Stimulated activated CD4-positive, alpha-beta T cell treated with anti-CD3 and anti-CD28 coated beads, TNF-alpha, amount 100 ng/mL, for 4 hours (primary cell): Measurements from ENCODE around the gene PEX14.
A peak's percentile ranks its signal among the peaks of the same experiment; 100 is the strongest.
"Not testable (repeated sequence)": the region's sequence is repeated elsewhere in the genome, so short reads cannot be mapped to it uniquely, and the experiment has no call there.

Experiments
- DNase-seq, 3 experiments: peaks; one replicate each; pipeline ENCODE4 v3.0.0-alpha.2; 2020; ENCODE audit warnings: low read depth in 3 of 3

The PEX14 gene

DNA sequence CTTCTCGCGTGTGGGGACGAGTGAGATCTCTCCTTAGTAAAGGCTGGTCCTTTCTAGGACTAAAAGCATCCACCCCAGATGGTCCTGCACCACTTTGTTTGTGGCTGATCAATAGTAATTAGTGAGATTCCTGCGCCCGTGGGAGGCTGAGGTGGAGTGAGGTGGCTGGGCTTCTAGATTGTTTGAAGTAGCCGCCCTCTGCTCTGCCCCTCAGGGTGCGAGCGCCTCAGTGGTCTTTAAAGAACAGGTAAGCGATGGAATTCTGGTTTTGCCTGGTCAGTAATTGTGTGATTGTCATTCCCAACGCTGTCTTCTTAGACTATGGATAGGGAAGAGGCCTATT lies 20.7 kb downstream of the PEX14 start:
- no peak for DNase-seq

DNA sequence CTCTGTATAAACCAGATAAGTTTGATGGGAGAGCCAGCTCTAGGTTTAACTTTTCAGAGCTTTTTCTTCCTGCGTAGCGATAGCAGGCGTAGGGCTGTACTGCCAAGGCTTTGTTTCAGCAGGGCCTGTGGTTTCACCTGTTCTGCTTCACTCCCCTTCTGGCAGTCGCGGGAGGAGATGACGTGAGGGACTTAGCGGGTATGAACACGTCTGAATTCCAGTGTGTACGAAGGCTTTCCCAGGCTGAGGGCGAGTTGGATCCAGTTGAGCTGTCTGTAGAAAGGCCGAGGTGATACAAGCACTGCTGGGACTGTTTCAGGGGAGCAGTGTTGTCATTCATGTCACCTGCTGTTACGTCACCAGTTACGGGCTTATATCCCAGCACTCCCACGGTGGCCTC lies 21.2 kb downstream of the PEX14 start:
- no peak for DNase-seq

DNA sequence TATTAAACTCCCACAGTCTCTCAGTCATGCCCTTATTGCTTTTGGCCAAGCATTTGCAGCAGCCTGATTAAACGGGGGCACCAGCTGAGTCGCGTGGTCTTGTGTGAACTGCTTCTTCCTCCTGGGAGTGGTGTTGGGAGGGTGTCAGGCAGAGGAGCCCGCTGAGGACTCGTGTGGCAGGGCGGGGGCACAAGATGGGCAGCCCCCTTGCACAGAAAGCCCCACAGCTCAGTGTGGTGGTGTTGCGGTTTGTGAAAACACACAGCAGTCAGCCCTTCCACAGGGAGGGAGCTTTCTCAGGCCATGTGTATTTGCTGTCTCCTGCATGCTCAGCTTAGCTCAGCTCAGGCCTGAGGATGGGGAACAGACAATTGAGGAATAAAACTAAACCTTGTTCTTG lies 22.4 kb downstream of the PEX14 start:
- DNase-seq = no peak

DNA sequence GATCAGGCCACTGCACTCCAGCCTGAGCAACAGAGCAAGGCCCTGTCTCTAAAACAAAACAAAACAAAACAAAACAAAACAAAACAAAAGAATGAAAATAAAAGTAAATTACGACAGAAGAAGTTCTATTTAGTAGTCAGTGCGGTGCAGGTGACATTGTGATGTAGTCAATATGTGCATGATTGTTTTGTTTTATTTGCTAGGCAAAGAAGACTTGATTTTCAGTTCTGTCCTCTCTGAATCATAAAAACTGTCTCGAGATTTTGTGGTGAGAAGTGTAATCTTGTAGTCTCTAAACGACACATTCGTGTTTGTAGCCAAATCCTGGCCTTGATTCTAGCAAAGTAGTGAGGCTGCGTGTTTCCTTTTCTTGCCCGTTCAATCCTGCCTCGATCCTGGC lies 23.5 kb downstream of the PEX14 start:
- DNase-seq = no peak

DNA sequence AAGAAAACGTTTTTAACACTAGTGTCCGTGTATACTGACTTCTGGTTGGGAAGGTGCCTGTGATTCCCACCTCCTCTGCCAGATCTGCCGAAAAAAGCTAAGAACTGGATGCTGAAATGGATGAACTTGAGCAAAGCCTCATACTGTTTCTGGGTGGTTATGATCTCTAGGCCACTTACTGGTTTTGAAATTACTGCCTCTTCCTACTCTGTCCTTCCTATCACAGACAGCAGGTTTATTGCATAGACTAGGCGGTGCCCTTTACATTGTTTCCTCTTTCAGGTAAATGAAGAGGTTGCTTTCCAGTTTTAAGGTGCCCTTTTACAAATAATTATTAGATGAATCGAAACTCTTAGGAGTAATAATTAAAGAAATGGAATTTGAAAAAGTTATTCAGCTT lies 27.5 kb downstream of the PEX14 start:
- DNase-seq = no peak

DNA sequence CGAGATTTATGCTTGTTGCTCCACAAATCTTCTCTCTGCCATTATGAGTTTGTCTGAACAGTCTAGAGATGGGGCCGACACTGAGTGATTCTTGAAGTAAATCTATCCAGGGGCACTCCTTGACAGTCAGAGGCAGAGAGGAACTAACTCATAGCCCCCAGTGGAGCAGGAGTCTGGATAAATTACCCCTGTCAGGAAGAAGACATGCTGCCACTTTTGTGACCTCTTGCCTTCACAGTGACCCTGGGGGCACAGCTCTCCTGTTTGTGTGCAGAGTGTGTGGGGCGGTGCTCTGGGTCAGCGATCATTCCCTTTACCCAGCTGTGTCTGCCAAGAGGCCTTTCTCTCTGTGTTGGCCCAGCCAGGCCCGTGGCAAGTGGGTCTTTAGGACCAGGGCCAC lies 29.5 kb downstream of the PEX14 start:
- DNase-seq = no peak

DNA sequence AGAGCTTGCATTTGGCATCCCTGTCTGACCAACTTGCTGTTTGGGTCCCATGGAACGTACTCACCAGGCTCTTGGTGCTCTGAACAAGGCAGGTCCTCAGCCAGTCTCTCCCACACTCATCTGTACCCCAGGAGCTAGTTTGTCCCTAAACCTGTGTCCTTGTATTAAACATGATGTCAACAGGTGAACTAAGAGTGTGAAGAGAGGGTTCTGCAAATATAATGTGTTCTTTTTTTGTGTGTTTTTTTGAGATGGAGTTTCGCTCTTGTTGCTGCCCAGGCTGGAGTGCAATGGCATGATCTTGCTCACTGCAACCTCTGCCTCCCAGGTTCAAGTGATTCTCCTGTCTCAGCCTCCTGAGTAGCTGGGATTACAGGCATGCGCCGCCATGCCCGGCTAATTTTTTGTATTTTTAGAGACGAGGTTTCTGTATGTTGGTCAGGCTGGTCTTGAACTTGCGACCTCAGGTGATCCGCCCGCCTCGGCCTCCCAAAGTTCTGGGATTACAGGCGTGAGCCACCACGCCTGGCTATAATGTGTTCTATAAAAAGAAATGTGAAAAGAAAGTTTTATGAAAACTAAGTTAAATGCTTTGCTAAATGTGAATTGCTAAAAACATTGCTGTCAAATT lies 31.4 kb downstream of the PEX14 start:
- DNase-seq = not testable (repeated sequence)

DNA sequence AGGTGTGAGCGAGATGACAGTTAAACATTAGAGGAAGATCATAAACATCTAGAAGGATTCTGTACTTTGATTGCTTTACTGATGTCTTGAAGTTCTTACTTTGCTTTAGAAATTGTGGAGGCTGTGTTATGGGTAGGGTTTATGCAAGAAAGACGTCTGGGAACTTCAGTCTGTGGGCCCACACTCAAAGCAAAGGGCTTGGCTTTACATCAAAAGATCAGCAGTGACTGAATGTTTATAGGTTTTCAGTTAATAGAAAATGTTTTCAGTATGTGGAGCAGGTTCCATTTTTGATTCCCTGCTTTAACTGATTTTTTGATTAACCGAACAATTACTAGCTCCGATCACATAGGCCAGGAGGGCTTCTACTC lies 31.9 kb downstream of the PEX14 start:
- DNase-seq = no peak

DNA sequence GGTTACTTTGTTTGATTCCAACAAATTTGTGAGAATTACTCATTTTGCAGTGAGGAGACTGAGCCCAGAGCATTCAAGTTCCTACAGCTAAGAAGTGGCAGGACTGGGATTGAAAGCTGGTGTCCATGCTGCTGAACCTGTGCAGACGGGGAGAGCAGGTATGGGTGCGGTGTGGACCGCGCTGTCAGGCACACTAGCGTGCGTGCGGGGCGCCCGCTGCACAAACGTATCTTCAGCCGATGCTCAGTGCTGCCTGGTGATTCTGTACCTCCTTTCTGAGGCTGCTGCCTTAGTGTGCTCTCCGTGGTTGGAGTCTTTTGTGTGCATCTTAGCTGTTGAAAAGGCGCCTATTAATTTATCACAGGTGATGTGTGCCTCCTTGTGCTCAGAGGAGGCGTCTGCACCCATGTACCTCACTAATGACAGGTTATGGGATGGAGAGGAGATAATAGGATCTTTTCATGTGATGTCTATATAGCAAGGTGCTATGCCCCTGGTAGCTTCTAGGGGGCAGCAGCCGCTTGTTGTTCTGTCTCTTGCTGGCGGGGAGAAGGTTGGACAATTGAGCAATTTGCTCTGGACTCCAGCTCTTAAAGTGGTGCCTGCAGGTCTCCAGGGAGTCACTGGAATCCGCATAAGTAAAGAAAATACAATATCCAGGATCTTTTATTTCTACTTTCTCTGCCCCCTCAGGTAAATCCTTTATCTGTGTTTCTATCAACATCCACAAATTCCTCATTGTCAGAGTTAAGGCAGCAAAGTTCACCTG lies 32.5 kb downstream of the PEX14 start:
- DNase-seq = peak in 1 of 3 experiments; percentile 37

DNA sequence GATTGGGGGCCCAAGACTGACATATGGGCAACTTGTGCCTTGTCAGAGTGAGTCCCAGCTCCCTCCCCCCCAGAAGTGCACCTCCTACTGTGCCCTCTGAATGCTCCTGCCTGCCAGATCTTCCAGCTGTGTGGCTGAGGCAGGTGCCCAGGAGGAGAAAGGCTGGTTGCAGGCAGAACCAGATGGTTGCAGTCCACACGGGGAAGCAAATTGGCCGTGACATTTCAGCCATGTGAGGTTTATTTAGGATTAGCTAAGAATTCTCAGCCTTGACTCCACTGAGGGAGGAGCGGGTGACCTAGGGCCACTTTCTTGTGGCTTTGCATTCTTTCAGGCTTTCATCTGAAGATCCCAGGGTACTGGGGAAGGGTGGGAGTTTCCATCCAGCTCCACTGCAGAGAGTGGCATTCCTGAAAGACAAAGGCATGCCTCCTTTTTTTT lies 33.8 kb downstream of the PEX14 start:
- no peak for DNase-seq

DNA sequence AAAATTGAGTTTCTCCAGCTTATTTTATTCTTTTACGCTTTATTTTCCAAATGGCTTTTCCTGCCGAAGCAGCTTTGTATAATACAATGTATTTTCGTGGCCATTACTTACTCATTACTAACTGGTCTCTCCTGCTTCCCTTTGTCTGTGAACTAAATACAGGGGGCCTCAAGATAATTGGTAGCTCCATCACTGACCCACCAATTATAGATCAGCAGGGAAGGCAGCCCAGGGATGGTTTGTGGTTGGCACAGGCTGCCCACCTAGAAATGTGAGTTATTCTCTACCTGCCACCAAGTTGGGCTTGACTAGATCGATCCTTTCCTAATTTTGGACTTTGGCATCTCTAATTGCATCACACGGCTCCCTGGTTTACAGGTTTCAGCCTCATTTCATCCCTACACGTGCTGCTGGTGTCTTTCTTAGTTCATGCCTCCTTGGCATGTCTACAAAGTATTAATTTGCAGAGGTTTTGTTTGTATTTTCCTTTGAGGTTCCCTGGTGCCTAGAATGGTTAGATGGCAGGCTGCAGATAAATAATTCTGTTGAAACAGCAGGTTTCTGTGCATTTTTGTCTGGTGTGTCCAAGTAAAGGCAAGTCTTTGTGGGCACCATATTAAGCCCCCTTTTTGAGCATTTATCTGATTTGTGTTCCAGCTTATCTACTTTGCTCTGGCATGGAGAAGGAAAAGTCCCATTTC lies 35.2 kb downstream of the PEX14 start:
- no peak for DNase-seq

DNA sequence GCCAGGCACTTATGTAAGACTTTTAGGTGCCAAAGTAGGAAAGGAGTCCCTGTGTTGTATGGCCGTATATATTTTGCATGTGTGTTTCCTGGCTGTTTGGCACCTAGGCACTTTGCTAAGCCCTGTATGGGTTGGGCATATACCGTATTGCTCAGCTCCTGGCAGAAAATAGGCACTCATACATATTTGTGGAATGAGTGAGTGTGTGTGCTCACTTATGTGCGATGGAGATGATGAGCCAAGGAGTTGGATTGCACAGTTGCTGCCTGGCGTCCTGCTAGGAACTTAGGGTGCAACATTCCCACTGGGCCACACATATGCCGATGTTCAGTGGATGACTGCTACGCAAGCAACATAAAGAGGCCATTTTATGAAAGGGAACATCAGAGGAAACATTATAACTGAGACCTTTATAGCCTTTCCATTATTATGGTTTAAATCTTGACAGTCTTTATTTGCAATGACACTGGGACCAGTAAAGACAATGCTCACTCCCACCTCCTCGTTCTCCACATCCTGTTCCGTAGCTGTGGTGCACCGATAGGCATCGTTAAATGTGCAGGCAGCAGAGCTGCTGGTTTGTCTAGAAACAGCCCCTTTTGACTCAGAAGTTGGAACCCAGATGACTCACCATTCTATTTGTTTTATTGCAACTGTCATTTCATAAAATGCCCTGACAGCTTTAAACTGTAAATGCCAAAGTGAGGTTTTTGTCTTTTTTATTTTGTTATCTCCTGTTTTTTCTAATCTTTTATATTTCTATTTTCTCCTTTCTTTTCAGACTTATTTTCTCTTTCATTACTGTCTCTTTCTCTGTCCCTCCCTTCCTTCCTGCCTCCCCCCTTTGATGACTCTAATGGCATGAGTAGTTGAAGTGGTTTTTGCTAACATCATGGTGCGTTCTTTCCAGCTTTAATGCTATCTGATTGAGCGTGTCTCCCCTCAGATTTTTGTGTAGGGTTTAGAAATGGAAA lies 36.1 kb downstream of the PEX14 start:
- DNase-seq = peak; percentile 35 to 65 (median 61)

DNA sequence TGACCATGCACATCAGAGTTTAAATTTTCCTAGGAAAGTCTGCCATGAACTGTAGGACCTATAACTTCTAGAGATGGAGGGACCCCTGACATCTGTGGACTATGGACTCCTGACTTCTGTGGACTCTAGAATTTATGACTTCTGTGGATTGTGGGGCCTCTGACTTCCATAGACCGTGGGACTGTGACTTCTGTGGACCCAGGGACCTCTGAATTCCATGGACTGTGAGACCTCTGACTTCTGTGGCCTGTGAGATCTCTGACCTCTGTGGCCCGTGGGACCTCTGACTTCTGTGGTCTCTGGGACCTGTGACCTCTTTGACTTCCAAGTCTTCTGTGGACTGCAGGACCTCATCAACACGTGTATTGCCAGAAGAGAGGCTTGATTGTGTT lies 36.7 kb downstream of the PEX14 start:
- DNase-seq = no peak

DNA sequence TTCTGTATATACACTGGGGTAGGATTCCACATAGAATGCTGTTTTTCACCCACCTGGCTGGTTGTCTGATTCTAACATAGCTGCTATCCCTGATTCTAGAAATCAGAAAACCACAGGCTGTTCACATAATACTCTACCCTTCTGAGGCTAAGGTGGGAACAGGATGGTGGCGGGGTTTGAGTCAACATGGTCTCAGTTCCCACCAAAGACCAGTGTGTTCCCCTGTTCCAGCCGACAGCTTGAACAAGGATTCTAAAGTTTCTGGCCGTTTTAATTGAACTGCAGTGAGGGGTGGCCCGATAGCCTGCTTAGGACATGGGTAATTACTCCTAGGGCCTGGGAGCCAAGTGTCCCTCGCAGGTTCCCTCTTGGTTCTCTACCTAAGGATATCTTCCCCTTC lies 38.4 kb downstream of the PEX14 start:
- no peak for DNase-seq

DNA sequence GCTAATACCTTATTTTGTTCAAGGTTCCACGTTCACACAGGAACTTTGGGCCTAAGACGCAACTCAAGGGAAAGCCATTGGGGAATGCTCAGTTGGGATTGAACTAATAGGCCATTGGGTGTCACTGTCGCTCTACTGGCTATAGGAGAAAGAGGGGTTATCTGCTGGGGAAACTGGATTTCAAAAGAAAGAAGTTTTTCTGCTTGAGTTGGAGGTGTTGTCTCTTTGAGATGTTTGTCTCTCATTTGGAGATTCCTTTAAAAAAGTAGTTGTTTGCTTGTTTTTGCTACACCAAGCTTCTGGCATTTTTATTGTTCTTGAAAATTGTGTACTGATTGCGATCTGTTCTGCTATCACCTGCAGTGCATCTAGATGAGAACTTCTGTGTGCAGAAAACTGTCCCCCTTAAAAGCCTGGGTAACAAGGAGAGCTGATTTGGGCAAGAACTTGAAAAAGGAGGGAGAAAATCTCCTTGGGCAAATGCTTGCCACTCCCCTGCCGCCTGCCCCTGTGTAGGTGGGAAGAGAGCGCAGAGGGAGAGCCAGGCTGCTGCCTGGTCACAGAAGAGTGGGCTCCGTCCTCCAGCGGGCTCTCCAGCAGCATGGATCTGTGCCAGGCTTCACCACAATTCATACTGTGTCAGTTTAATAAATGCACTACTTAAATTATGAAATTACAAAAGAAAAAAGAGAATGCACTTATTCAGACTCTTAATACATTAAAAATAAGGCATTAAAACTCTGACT lies 39.9 kb downstream of the PEX14 start:
- no peak for DNase-seq

DNA sequence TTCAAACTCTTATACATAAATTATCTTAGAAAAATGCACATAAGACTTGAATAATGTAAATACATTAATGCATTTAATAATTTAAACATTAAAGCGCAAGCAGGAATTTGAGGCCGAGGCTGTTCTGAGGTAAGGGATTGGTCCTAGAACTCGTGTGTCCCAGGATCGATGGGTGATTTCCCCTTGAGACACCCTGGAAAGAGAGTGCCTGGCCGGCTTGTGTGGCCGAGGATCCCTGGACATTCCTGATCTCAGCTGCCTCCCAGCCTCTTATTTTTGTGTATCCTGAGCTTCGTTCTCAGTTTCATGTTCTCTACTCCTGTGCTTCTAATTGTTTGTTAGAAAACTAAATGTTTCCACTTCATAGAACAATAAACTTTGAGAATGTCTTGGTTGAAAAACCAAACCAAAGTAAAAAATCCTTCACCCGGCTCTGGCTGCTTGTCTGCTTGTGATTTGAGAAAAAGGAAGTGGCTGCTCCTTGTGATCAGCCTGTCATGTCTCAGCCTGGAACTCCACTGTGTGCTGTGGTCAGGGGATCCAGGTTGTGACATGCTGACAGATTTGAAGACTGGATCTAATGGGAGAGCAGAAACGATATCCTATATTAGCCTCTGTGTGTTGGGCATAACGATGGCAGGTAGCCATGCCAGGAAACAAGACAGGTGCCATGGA lies 40.7 kb downstream of the PEX14 start:
- DNase-seq = no peak

DNA sequence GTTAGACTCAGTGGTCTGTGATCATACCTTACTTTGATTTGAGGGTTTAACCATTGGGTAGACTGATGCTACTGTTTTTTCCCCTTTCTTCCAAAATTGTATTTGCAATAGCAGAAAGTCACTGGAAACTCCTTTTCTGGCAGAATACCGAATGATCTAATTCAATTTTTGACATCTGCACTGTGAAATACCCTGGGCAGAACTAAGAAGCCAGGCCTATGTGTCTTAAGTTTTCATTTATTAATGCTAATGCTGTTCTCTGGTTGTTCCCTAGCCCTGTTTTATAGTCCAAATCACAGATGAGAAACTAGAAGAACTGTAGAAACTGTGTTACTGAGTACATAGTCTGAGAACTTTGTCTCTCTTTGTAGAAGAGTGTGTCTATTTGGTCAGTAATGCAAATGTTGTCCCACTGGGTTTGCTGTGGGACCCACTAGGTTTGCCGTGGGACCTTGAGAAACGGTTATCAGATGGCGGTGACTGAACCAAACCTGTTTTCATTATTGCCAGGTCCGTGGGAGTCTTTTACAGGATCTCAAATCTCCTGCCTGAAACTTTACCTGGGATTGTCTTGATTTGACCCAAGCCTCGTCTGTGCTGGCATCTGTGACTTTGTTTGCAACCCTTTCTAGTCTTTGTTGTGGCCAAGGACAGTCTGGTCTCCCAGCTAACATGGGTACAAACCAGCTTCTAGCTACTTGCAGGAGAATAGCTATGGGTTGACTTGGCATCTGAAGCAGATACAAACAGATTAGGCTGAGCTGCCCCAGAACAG lies 41.4 kb downstream of the PEX14 start:
- no peak for DNase-seq

DNA sequence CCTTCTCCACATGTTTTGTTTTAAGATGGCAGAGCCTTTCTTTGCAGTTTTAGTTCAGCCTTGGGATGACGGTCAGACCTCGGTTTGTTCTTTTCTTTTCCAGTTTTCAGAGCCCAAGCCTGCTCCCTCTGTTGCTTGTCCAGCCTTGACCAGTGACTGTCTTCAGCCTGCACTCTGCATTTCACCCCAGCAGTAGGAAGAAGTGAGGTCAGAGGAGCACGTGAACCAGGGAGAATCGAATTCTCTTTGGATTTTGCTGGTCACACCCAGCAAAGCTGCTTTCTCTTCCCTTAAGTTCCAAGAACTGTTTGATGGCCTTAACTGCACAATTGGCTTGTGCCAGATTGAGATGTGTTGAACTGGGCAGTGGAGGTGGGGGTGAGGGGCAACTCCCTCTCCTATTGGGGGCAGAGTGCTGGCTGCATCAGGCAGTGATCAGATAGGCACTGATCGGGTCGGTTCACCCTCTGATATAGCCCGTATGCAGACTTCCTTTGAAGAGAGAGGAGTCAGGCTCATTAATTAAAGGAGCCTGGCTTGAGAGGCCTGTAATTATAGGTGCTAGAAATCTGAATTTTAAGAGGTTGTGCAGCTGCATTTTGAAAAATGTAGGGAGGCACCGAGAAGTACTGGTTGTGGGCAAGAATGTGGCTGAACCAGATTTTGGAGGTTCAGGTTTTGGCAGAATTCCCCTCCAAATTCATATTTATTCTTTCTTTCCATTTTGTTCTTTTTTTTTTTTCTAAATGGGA lies 42.4 kb downstream of the PEX14 start:
- no peak for DNase-seq

DNA sequence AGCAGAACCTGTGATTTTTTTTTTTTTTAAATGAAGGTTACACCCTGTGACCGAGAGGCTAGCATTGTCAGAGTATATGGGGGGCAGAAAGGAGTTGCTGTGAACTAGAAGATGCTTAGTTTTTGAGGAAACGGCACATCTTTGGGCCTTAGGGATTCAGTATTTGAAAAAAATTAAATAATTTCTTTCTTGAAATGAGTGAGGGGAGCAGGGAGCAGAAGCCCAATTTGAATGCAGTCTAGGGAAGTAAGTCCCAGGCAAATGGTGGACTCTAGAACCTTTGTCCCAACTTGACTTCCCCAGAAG lies 42.9 kb downstream of the PEX14 start:
- DNase-seq = no peak
